Measurements from ENCODE around the gene HORMAD1.
A peak's percentile ranks its signal among the peaks of the same experiment; 100 is the strongest.

The HORMAD1 gene

DNA sequence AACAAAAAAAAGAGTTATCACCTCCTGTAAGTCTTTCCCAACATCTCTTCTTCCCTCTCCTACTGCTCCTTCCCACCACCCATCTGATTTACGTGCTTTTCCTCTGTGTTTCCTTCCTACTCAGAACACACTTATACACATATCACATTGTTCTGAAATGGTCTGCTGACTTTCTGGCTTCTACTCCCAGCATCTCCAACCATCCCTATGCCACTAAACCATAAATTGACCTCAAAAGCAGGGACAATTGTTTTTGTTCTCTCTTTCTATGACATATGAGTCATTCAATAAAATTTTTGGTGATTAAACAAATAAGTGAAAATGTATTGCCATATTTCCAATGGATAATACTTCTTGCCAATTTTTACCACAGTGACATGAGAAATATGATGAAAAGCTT is 31.9 kb downstream of the HORMAD1 start:
- no peak overlapping the region for H3K4me3 ChIP-seq (replicated peaks in 1 of 2; ENCODE audit: low read depth in 2 of 2, low read length in 2 of 2)
- peak in 1 of 2 donors; percentile 9 for DNase-seq (ENCODE audit: low read depth in 2 of 2)
- no peak for TF ChIP-seq CTCF (IDR thresholded peaks at IDR 0.05; ENCODE audit: low read depth, low read length)

DNA sequence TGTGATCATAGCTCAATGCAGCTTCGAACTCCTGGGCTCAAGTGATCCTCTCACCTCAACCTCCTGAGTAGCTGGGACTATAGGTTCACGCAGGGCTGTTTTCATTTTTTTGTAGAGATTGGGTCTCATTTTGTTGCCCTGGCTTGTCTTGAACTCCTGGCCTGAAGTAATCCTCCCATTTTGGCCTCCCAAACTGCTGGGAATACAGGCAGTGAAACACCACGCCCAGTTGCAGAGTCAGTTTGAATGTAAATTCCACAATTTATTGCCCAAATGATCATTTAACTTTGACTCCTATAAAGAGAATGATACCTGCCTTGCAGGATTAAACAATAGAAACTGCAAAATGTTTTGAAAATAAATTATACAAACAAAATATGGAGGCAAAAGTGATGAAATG is 34.4 kb downstream of the HORMAD1 start:
- H3K4me3 ChIP-seq (replicated peaks in 1 of 2; ENCODE audit: low read depth in 2 of 2, low read length in 2 of 2): no peak overlapping the region
- DNase-seq (ENCODE audit: low read depth in 2 of 2): no peak
- TF ChIP-seq CTCF (IDR thresholded peaks at IDR 0.05; ENCODE audit: low read depth, low read length): no peak

DNA sequence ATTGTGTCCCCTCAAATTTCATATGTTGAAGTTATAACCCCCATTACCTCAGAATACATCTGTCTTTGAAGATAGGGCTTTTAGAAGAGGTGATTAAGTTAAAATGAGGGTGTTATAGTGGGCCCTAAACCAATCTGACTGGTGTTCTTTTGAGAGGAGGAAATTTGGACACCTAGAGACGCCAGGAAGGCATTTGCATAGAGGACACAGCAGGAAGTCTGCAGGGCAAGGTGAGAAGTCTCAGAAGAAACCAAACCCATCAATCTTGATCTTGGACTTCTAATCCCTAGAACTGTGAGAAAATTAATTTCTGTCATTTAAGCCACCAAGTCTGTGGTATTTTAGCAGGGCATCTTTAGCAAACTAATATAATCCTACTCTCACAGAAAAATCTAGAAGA is 36.8 kb downstream of the HORMAD1 start:
- H3K4me3 ChIP-seq (replicated peaks in 1 of 2; ENCODE audit: low read depth in 2 of 2, low read length in 2 of 2): no peak overlapping the region
- TF ChIP-seq CTCF (IDR thresholded peaks at IDR 0.05; ENCODE audit: low read depth, low read length): no peak
- no peak for DNase-seq (ENCODE audit: low read depth in 2 of 2)

GRCh38 chr1:150678988-150679387 is 41.7 kb downstream of the HORMAD1 start:
- DNase-seq (ENCODE audit: low read depth in 2 of 2): no peak
- no peak overlapping the region for H3K4me3 ChIP-seq (replicated peaks in 1 of 2; ENCODE audit: low read depth in 2 of 2, low read length in 2 of 2)
- no peak for TF ChIP-seq CTCF (IDR thresholded peaks at IDR 0.05; ENCODE audit: low read depth, low read length)

DNA sequence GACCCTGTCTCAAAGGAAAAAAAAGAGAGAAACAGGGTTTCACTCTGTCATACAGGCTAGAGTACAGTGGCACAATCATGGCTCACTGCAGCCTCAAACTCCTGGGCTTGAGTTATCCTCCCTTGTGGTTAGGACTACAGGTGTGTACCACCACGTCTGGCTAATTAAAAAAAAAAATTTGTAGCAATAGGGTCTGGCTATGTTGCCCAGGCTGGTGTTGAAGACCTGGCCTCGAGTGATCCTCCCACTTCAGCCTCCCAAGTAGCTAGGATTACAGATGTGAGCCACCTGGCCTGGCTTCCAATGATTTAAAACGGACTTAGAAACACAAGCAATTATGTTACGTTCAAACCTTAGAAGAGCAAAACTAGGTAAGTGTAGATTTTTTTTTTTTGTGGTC is 45.8 kb downstream of the HORMAD1 start:
- TF ChIP-seq CTCF (IDR thresholded peaks at IDR 0.05; ENCODE audit: low read depth, low read length): no peak
- no peak for DNase-seq (ENCODE audit: low read depth in 2 of 2)
- H3K4me3 ChIP-seq (replicated peaks in 1 of 2; ENCODE audit: low read depth in 2 of 2, low read length in 2 of 2): no peak overlapping the region

GRCh38 chr1:150663321-150663720 is 57.4 kb downstream of the HORMAD1 start:
- no peak overlapping the region for H3K4me3 ChIP-seq (replicated peaks in 1 of 2; ENCODE audit: low read depth in 2 of 2, low read length in 2 of 2)
- no peak for TF ChIP-seq CTCF (IDR thresholded peaks at IDR 0.05; ENCODE audit: low read depth, low read length)
- no peak for DNase-seq (ENCODE audit: low read depth in 2 of 2)

DNA sequence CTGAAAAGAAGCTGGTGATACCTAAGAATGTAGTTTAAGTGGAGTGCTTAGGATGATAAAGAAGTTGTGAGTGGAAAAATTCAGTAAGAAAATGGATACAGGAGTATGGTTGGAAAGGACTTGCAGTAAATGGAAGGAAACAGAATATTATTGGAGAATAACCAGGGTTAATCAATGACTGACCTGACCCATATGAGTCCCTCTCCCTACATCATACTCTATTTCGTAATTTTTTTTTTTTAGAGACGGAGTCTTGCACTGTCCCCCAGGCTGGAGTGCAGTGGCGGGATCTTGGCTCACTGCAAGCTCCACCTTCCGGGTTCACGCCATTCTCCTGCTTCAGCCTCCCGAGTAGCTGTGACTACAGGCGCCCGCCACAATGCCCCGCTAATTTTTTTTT is 57.9 kb downstream of the HORMAD1 start:
- no peak overlapping the region for H3K4me3 ChIP-seq (replicated peaks in 1 of 2; ENCODE audit: low read depth in 2 of 2, low read length in 2 of 2)
- no peak for DNase-seq (ENCODE audit: low read depth in 2 of 2)
- no peak for TF ChIP-seq CTCF (IDR thresholded peaks at IDR 0.05; ENCODE audit: low read depth, low read length)
